GM18861 (cell line): ENCODE results near the gene AVEN.

Experiments used
- ATAC-seq: cut with Tn5 transposase; IDR thresholded peaks from one replicate; pipeline ENCODE4 v1.9.1; 2021; ENCODE audit not compliant: unreplicated experiment

The AVEN gene

GRCh38 chr15:33923446-33923845 lies 115.6 kb downstream of the AVEN start:
- no peak for ATAC-seq

DNA sequence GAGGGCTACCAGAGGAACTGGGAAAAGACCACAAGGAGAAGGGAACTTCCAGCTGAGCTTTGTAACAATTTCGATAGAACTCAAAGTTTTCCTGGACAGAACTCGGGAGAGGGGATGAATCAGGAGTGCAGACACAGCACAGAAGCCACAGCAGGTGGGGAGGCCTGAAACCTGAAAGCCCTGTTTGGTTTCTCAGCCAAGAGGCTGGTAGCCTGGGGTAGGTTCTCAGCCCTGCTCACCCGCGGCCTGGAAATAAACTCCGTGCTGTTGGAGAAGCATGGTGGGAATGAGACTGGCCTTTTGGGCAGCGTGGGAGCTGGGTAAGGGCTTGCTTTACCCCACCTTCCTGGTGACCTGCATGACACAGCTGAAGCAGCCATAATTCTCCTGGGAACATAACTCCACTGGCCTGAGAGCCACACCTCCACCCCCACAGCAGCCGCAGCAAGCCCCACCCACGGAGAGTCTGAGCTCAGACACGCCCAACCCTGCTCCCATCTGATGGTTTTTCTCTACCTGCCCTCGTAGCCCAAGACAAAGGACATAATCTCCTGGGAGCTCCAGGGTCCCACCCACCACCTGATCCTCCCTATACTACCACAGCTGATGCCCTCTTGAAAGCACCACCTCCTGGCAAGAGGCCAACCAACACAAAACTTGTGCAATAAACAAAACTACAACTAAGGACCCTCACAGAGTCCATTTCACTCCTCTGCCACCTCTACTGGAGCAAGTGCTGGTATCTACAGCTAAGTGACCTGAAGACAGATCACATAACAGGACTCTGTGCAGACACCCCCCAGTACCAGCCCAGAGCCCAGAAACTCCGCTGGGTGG lies 123.2 kb downstream of the AVEN start:
- no peak for ATAC-seq

DNA sequence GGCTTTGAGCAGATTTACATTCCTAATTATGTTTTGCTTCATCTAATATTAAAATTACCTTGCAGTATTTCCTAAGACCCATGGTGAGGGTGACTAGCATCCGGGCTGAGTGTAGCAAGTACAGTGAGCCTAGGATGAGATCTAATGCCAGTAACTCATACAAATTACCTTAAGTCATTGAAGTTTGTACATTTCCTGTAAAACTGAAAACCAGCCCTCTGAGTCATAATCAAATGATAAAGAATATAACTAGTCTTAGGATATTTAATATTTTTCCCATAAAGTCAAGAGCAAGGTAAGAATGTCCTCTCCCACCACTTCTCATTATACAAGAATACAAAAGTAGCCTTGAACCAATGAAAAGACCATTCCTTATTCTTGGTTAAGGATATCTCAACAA lies 125.5 kb downstream of the AVEN start:
- ATAC-seq = no peak

- no peak for ATAC-seq
Observed at GRCh38 chr15:33912326-33912725, 126.7 kb downstream of the AVEN start.

DNA sequence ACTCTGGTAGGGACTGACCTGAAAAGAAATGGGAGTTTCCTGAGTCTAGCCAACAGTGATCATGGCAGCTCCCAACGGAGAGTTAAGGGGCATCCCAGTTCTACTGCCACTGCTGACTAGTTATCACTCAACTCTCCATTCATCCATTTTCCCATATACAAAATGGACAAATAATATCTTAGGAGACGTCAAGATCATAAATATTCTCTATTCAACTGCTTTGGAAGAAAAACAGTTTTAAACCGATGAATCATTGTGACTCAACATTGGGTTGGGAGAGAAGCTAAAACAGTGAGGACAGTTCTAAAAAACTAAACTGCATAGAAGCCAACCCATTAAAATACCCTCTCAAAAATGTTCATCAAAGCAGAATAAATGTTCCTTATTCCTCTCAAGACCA lies 128.3 kb downstream of the AVEN start:
- ATAC-seq = no peak

- no peak for ATAC-seq
Observed at GRCh38 chr15:33908406-33908805, 130.6 kb downstream of the AVEN start.

DNA sequence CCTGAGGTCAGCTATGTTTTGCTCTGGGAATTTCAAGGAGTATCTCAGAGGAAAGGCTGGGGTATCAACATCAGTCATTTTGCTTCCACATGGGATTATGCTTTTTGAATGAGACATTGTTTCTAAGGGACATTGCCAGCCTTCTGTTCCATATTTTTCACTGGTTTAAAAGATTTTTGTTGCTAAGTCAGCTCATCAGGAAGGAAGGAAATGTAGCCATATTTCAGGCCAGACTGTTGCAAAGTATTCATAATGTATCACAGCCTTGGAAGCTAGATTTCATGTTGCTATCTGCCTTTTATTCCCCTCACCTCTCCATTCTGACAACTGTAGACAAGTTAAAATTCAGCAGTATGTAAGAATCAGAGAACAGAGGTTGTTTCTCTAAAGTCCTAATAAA lies 131.7 kb downstream of the AVEN start:
- no peak for ATAC-seq

GRCh38 chr15:33903661-33904060 lies 135.3 kb downstream of the AVEN start:
- ATAC-seq = no peak

- ATAC-seq = no peak
Observed at GRCh38 chr15:33902043-33902442, 137.0 kb downstream of the AVEN start.

- ATAC-seq = peak; percentile 85
Observed at GRCh38 chr15:33894193-33894592, 144.8 kb downstream of the AVEN start.

DNA sequence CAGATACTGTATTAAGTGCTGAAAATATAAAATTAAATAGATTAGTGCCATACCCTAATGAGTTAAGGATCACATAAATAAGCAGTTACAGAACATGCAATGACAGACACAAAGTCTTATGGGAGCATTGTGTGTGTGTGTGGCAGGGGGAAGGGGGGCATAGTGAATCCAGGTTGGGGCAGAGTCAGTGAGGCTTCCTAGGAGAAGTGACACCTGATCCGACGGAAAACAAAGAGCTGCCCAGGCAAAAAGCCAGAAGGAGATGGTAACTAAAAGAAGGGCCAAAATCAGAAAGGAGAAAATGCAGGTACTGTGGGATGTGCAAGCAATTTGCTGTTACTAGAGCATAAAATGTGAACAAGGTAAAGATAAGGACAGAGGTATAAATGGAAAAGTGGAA lies 150.8 kb downstream of the AVEN start:
- ATAC-seq = no peak

DNA sequence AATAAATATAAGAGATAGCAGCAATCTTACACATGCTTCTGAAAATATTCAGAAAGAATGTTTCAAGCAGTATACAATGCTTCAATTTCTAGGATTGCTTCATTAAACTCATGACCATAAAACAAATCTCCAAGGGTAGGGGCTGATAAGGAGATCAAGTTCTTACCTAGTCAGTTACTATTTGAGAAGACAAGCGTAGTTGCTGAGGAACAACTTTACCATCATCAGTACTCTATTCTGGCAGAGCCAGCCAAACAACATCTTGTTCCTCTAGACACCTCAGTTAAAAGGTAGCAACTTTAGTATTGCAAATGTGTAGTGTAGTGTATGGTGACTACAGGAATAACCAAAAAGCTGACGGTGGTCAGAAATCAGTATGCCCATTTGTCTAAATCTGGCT lies 156.1 kb downstream of the AVEN start:
- ATAC-seq = no peak

DNA sequence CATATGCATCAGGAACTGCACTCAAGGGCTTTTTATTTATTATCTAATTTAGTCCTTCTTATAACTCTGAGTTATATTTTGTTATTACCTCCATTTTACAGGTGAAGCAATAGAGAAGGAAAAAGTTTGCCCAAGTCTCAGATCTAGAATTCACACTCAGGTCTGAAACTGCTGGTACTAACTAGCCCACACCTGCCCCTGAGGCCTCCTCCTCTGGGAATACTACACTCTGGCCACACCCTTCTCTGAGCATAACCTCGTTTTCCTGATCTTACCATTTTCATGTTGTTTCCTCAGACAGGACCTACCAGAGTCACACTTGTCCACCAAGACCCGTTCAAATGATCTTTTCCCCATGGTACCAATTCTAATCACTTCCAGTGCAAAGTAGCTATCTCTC lies 164.8 kb downstream of the AVEN start:
- no peak for ATAC-seq

DNA sequence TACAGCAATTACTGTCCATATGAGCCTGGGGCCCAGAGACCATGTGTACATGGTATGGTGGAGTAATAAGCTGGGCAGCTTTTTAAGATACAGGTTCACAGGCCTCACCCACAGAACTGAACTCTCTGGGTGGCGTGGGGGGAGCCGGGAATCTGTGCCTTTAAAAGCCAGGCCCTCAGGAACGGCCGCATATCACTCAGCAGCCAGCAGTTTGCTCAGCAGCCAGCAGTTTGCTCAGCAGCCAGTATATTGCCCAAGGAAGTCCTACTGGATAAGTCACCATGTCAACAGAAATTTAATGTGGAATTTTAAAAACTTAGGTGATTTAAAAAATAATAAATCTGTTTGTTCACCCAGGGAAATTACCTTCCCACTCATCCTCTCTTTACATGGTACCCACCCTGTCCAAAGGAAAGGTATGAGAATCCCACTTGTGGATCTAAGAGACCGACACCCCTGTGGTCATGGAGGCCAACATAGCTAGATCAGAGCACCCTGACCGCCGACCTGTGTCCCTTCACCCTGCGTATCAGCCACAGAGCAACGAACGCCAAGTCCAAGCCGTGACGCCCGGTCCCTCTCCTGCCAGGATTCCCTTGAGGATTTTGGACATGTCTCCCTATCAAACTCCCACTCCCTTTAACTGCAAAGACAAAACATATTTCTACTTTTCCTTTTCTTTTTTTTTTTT lies 166.4 kb downstream of the AVEN start:
- ATAC-seq = no peak

GRCh38 chr15:33871980-33872379 lies 167.0 kb downstream of the AVEN start:
- ATAC-seq = no peak

DNA sequence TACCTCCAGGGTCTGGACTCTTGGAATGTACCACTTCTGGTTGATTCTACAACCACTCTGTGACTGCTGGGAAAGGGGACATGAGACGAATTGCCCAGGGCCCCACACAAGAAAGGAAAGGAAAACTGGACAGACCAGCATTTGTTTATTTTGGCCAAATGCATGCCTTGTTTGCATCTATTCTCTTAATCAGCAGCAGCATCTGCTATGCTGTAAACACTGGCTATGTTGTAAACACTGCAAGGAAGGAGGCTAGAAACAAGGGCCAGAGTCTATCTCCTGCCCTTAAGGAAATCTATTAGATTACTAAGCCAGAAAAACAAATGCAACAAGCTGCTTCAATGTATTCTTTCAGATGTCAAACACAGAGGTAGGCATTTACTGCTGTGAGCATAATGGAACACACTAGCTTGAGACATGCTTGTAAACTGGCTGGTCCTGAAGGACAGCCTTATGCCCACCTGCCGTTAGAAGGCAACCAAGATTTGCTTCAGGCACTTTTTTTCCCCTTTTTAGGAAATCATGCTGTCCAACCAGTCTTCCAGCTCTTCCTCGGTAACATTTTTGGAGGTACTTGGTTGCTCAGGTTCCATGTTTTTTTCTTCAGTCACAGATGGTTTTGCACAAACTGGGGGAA lies 172.8 kb downstream of the AVEN start:
- no peak for ATAC-seq

GRCh38 chr15:33865416-33865815 lies 173.6 kb downstream of the AVEN start:
- no peak for ATAC-seq

GRCh38 chr15:33864360-33865075 lies 174.5 kb downstream of the AVEN start:
- ATAC-seq = no peak

DNA sequence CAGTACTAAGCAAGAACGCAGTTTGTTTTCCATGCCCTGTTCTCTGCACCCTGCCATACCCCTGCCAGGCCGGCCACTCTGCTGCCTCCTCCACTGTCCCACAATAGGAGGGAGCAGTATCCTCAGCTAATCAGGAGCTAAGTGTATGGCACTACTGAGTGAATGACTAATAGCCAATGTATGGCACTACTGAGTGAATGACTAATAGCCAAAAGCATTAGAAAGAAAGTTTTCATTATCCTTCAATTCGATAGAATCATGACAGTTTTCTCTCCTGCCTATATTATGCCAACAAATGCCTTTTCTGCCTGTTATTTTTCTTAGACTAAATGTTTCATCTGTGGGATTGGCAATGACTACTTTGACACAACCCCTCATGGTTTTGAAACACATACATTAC lies 178.2 kb downstream of the AVEN start:
- no peak for ATAC-seq

DNA sequence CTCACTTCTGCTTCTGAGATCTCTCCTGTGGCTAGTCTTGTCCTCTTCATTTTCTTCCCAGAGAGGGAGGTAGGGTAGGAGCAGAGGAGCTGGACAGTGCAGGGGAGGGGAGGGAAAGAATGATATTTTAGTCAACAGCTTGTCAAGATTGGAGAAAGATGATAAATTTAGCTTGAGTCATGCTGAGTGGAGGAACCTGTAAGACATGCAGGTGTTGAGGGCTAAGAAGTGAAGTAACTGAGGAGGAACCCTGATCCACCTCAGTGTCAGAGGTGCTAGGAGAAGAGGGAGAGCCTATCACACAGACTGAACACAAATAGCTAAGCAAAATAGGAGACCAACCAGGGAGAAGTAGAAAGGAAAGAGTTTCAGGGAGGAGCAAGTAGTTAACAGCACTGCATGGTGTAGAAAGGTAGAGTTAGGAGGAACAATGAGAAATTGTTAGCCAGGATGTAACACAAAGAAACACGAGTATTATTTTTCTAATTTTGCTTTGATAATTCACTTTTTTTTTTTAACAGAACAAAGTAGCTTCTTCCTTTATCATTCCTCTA lies 178.9 kb downstream of the AVEN start:
- no peak for ATAC-seq

GRCh38 chr15:33858836-33859235 lies 180.2 kb downstream of the AVEN start:
- ATAC-seq = no peak
